ENCODE results near the gene AP4E1.

Gene AP4E1

DNA sequence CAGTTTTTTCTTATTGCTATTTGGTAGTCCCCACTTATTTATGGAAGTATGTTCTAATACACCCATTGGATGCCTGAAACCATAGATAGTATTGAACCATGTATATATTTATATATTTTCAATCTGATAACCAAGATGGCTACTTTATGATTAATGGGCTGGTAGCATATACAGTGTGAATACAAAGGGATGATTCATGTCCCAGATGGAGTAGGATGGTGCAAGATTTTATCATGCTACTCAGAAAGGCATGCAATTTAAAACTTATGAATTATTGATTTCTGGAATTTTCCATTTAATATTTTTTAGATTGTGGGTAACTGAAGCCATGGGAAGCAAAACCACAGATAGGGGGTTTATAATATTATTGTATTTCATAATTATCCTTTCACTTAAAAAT lies 35.2 kb downstream of the AP4E1 start (continued):
- no peak for TF ChIP-seq ZBTB11 (tag by site-specific recombination; conservative IDR thresholded peaks at IDR 0.05; ENCODE audit: low read depth)
- TF ChIP-seq IKZF3 (tag by site-specific recombination; IDR thresholded peaks at IDR 0.05), result no peak

- Histone ChIP-seq H3K9me3 (ENCODE audit: control insufficient read depth, insufficient read depth, low read depth, low read length) (no peaks in the 10 kb centered on the region), H3K27ac (ENCODE audit: extremely low read depth, low read depth, low read length) (no peak overlapping the region), H3K36me3 (ENCODE audit: control insufficient read depth in 2 of 2, insufficient read depth in 1 of 2, low read length in 2 of 2) (peaks cover 0 to 11% of the 10 kb centered on the region in 2 experiments; a peak in 1 of 3 replicates), H3K4me1 (ENCODE audit: control insufficient read depth, insufficient read depth, low read length) (peaks cover 3% of the 10 kb centered on the region), H3K4me3 (ENCODE audit: low read depth, low read length) (no peak overlapping the region)
- ChIA-PET POLR2A (no interaction called here), CTCF (interaction anchor here (0.6 kb wide), 1 partner anchor 33 kb away, joined by 3 read pairs; no protein-coding TSS in a partner anchor)
- TF ChIP-seq ZBTB7A (tag by site-specific recombination; IDR thresholded peaks at IDR 0.05; ENCODE audit: low read depth) (no peak), KLF1 (tag by site-specific recombination; IDR thresholded peaks at IDR 0.05) (no peak), ZNF449 (tag by site-specific recombination; IDR thresholded peaks at IDR 0.05) (no peak), HOXC10 (CRISPR knock-in tag; IDR thresholded peaks at IDR 0.05) (no peak), ZBTB48 (tag by site-specific recombination; IDR thresholded peaks at IDR 0.05) (no peak), ZNF266 (tag by site-specific recombination; IDR thresholded peaks at IDR 0.05; ENCODE audit: low read depth) (no peak), ZNF501 (tag by site-specific recombination; IDR thresholded peaks at IDR 0.05) (no peak), BCL11B (tag by site-specific recombination; IDR thresholded peaks at IDR 0.05; ENCODE audit: low read depth) (no peak), ZBTB11 (tag by site-specific recombination; conservative IDR thresholded peaks at IDR 0.05; ENCODE audit: low read depth) (no peak)
- TF ChIP-seq, protein P1, sequence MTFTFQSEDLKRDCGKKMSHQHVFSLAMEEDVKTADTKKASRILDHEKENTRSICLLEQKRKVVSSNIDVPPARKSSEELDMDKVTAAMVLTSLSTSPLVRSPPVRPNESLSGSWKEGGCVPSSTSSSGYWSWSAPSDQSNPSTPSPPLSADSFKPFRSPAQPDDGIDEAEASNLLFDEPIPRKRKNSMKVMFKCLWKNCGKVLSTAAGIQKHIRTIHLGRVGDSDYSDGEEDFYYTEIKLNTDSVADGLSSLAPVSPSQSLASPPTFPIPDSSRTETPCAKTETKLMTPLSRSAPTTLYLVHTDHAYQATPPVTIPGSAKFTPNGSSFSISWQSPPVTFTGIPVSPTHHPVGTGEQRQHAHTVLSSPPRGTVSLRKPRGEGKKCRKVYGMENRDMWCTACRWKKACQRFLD (tag by site-specific recombination; IDR thresholded peaks at IDR 0.05), result no peak
- TF ChIP-seq, protein P2, sequence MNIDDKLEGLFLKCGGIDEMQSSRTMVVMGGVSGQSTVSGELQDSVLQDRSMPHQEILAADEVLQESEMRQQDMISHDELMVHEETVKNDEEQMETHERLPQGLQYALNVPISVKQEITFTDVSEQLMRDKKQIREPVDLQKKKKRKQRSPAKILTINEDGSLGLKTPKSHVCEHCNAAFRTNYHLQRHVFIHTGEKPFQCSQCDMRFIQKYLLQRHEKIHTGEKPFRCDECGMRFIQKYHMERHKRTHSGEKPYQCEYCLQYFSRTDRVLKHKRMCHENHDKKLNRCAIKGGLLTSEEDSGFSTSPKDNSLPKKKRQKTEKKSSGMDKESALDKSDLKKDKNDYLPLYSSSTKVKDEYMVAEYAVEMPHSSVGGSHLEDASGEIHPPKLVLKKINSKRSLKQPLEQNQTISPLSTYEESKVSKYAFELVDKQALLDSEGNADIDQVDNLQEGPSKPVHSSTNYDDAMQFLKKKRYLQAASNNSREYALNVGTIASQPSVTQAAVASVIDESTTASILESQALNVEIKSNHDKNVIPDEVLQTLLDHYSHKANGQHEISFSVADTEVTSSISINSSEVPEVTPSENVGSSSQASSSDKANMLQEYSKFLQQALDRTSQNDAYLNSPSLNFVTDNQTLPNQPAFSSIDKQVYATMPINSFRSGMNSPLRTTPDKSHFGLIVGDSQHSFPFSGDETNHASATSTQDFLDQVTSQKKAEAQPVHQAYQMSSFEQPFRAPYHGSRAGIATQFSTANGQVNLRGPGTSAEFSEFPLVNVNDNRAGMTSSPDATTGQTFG (tag by site-specific recombination; IDR thresholded peaks at IDR 0.05; ENCODE audit: borderline replicate concordance), result no peak
- TF ChIP-seq, protein P3, sequence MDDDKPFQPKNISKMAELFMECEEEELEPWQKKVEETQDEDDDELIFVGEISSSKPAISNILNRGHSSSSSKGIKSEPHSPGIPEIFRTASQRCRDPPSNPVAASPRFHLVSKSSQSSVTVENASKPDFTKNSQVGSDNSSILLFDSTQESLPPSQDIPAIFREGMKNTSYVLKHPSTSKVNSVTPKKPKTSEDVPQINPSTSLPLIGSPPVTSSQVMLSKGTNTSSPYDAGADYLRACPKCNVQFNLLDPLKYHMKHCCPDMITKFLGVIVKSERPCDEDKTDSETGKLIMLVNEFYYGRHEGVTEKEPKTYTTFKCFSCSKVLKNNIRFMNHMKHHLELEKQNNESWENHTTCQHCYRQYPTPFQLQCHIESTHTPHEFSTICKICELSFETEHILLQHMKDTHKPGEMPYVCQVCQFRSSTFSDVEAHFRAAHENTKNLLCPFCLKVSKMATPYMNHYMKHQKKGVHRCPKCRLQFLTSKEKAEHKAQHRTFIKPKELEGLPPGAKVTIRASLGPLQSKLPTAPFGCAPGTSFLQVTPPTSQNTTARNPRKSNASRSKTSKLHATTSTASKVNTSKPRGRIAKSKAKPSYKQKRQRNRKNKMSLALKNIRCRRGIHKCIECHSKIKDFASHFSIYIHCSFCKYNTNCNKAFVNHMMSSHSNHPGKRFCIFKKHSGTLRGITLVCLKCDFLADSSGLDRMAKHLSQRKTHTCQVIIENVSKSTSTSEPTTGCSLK (tag by site-specific recombination; IDR thresholded peaks at IDR 0.05), result no peak
- TF ChIP-seq, protein P4, sequence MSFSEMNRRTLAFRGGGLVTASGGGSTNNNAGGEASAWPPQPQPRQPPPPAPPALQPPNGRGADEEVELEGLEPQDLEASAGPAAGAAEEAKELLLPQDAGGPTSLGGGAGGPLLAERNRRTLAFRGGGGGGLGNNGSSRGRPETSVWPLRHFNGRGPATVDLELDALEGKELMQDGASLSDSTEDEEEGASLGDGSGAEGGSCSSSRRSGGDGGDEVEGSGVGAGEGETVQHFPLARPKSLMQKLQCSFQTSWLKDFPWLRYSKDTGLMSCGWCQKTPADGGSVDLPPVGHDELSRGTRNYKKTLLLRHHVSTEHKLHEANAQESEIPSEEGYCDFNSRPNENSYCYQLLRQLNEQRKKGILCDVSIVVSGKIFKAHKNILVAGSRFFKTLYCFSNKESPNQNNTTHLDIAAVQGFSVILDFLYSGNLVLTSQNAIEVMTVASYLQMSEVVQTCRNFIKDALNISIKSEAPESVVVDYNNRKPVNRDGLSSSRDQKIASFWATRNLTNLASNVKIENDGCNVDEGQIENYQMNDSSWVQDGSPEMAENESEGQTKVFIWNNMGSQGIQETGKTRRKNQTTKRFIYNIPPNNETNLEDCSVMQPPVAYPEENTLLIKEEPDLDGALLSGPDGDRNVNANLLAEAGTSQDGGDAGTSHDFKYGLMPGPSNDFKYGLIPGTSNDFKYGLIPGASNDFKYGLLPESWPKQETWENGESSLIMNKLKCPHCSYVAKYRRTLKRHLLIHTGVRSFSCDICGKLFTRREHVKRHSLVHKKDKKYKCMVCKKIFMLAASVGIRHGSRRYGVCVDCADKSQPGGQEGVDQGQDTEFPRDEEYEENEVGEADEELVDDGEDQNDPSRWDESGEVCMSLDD (tag by site-specific recombination; IDR thresholded peaks at IDR 0.05), result no peak
Observed at GRCh38 chr15:50944672-50945071, 36.2 kb downstream of the AP4E1 start.
